Measurements from ENCODE around the gene HDAC9.

DNA sequence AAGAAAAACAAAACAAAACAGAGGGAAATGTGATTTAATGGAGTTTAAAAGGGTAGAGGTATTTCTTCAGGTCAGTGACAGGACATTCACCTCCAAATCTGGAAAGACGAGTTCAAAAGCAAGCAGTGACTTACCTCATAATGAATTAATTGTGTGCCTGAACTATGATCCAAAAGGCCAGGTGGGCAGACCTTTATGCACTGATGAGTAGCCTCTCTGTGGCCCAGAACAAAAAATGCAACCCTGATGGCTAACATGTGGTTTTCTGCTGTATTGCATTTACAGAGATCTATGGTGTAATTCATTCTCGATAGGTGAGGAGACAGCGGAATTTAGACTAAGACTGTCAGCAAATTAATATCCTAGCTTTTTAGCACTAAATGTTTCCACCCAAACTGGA lies 142.0 kb downstream of the HDAC9 start:
- TF ChIP-seq ZFX (IDR thresholded peaks at IDR 0.05; ENCODE audit: borderline replicate concordance) = no peak
- TF ChIP-seq, protein P1, sequence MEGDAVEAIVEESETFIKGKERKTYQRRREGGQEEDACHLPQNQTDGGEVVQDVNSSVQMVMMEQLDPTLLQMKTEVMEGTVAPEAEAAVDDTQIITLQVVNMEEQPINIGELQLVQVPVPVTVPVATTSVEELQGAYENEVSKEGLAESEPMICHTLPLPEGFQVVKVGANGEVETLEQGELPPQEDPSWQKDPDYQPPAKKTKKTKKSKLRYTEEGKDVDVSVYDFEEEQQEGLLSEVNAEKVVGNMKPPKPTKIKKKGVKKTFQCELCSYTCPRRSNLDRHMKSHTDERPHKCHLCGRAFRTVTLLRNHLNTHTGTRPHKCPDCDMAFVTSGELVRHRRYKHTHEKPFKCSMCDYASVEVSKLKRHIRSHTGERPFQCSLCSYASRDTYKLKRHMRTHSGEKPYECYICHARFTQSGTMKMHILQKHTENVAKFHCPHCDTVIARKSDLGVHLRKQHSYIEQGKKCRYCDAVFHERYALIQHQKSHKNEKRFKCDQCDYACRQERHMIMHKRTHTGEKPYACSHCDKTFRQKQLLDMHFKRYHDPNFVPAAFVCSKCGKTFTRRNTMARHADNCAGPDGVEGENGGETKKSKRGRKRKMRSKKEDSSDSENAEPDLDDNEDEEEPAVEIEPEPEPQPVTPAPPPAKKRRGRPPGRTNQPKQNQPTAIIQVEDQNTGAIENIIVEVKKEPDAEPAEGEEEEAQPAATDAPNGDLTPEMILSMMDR (IDR thresholded peaks at IDR 0.05) = no peak

Data from 22Rv1 (cell line).